Germinal center (tissue), 1 donor: ENCODE measurements around the gene ZAP70.

Experiments used
- DNase-seq: peaks from one replicate; pipeline ENCODE4 v3.0.0; 2012; ENCODE audit warnings: mixed read lengths, low spot score

The ZAP70 gene

DNA sequence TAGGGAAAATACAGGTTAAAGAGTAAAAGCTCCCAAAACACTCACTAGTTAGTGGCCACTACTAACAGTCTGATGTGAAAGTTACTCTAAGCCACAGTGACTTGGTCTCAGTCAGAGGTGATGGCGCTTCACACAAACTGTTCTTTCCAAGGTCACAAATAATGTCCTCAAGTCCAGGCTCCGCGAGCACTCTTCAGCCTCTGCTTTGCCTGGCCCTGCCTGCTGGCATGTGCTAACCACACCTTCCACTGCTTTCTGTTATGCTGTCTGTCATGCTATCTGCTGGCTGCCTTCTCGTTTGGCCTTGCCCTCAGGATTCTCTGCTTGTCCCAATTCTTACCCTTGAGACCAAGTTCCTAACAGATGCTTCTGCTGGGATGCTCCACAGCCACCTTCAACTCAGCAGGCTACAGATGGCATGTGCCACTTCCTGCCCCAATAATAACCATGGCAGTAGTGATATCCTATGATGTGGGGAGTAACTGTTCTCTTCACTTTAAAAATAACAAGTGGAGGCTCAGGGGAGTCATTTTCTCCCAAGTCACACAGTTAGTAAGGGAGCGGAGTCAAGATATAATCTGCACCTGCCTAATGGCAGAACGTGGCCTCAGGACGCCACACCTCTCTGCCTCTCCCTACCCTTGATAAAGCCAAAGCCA lies 75.7 kb downstream of the ZAP70 start:
- DNase-seq = no peak
